HepG2 (cell line): ENCODE measurements around the gene DCTN3. TPM values are rescaled to one million over a fixed set of nuclear protein-coding genes. Genes with fewer than 3 reads are reported as not detected.

Experiments used
- ATAC-seq: fragments of 200-7000 bp; cut with Tn5 transposase; 3 replicates; pipeline ENCODE4 v1.9.1; 2020; ENCODE audit warnings: mild to moderate bottlenecking, moderate library complexity
- BruUV-seq: library from RNA; stranded (reverse); fragments of 400-500 nt; replicated peaks from 2 replicates; lab custom pipeline; 2021; lab: Mats Ljungman, UMichigan
- CTCF ChIA-PET: fragments of 300-600 bp; formaldehyde crosslinking; extraction: SDS; loops from one replicate; lab custom pipeline; 2021; ENCODE audit warnings: low total read pairs, inconsistent platforms, low intra/inter-chr PET ratio; lab: Yijun Ruan, JAX
- POLR2A ChIA-PET: fragments of 350-600 bp; sonication (Branson Sonifier 250); formaldehyde crosslinking; loops from one replicate; lab custom pipeline; 2020; ENCODE audit warnings: antibody characterized with exemption, inconsistent platforms; lab: Yijun Ruan, JAX
- DNase-seq: peaks from one replicate; pipeline ENCODE4 v3.0.0-alpha.2; 2015; ENCODE audit warnings: low spot score
- FAIRE-seq: peaks from 3 replicates; lab custom pipeline; 2011; peaks lifted over from hg19 to GRCh38; lab: Jason Lieb, UNC
- H2AFZ ChIP-seq: one replicate; pipeline ENCODE4 v1.6.1; 2011; ENCODE audit warnings: low read length, inconsistent platforms
- H3K27ac ChIP-seq: fragments of 300-600 bp; 3 replicates; pipeline ENCODE4 v1.8.0; 2011; ENCODE audit warnings: mixed run types, mild to moderate bottlenecking, mixed read lengths, low read length, inconsistent platforms; ENCODE audit not compliant: insufficient read depth; ENCODE audit errors: extremely low read length
- H3K27me3 ChIP-seq, 2 experiments: fragments of 200-600 bp in 1 of 2; 2 replicates in 1 of 2; 3 replicates in 1 of 2; pipeline versions ENCODE4 v1.6.0 to v1.8.0; 2011; ENCODE audit warnings: low read length in 2 of 2, mild to moderate bottlenecking in 2 of 2, moderate library complexity in 2 of 2, inconsistent platforms in 1 of 2; ENCODE audit not compliant: insufficient read depth in 2 of 2, control insufficient read depth in 1 of 2
- H3K36me3 ChIP-seq, 2 experiments: fragments of 200-600 bp in 1 of 2; replicated peaks in 1 of 2; 2 replicates in 1 of 2; 3 replicates in 1 of 2; pipeline versions ENCODE4 v1.5.1 to v1.8.0; 2011; ENCODE audit warnings: low read length in 2 of 2, inconsistent platforms in 1 of 2; ENCODE audit not compliant: insufficient read depth in 2 of 2, control insufficient read depth in 1 of 2
- H3K4me1 ChIP-seq: 2 replicates; pipeline ENCODE4 v1.5.1; 2012; ENCODE audit warnings: low read length, inconsistent platforms; ENCODE audit not compliant: insufficient read depth
- H3K4me2 ChIP-seq: 2 replicates; pipeline ENCODE4 v1.6.0; 2011; ENCODE audit warnings: low read depth, low read length, inconsistent platforms
- H3K4me3 ChIP-seq, 3 experiments: fragments of 200-600 bp in 1 of 3; sonication (generic), shearing (Covaris generic) in 1 of 3; replicated peaks in 1 of 3; 2 replicates each; pipeline ENCODE4 v1.5.1; 2011 to 2016; ENCODE audit warnings: low read length in 3 of 3, inconsistent platforms in 2 of 3, low read depth in 2 of 3, mild to moderate bottlenecking in 2 of 3, control low read depth in 1 of 3, mixed read lengths in 1 of 3; ENCODE audit not compliant: insufficient read depth in 1 of 3
- H3K79me2 ChIP-seq: one replicate; pipeline ENCODE4 v1.6.1; 2011; ENCODE audit warnings: low read length, inconsistent platforms; ENCODE audit not compliant: insufficient read depth
- H3K9ac ChIP-seq: 2 replicates; pipeline ENCODE4 v1.6.0; 2011; ENCODE audit warnings: mild to moderate bottlenecking, low read depth, low read length, inconsistent platforms; ENCODE audit not compliant: insufficient read depth
- H3K9me3 ChIP-seq: 2 replicates; pipeline ENCODE4 v1.5.1; 2012; ENCODE audit warnings: mild to moderate bottlenecking, low read length
- H4K20me1 ChIP-seq: 2 replicates; pipeline ENCODE4 v1.6.0; 2011; ENCODE audit warnings: inconsistent platforms, mild to moderate bottlenecking, low read length, moderate library complexity; ENCODE audit not compliant: insufficient read depth
- AGO2 ChIP-seq: fragments of 200-400 bp; formaldehyde crosslinking; optimal IDR thresholded peaks from 2 replicates; pipeline ENCODE3; 2017; ENCODE audit warnings: mild to moderate bottlenecking, low read depth, low read length, moderate library complexity
- CCAR2 ChIP-seq: fragments of 200-400 bp; formaldehyde crosslinking; optimal IDR thresholded peaks from 2 replicates; pipeline ENCODE3; 2018; ENCODE audit warnings: low read depth, mild to moderate bottlenecking, low read length, moderate library complexity
- POLR2AphosphoS5 ChIP-seq: IDR thresholded peaks from 2 replicates; pipeline ENCODE4 v1.6.1; 2012; ENCODE audit warnings: low read depth, low read length
- RBFOX2 ChIP-seq: fragments of 200-400 bp; formaldehyde crosslinking; IDR thresholded peaks from 2 replicates; pipeline ENCODE4 v1.6.1; 2017; ENCODE audit warnings: low read depth, mild to moderate bottlenecking, low read length
- WGBS: methylation state at CpG from one replicate; pipeline ENCODE4 v1.1.6; 2017; ENCODE audit warnings: low lambda C conversion rate; 5-methylcytosine and 5-hydroxymethylcytosine counted together
- in situ Hi-C: cut with HindIII; loops from 2 replicates; pipeline ENCODE4 v1.10.0; 2017; ENCODE audit warnings: low pct_unique_long_range_greater_than_20kb; ENCODE audit not compliant: extremely low pct_ligation_motif_present
- intact Hi-C: fragments of 100-400 bp; cut with micrococcal nuclease; formaldehyde crosslinking; loops from one replicate; pipeline ENCODE4 v1.10.0; 2022; ENCODE audit not compliant: unreplicated experiment
- polyA plus RNA-seq, 8 experiments: library from polyadenylated mRNA; depleted of rRNA in 3 of 8; stranded (reverse) in 7 of 8; unstranded in 1 of 8; fragments of >200 nt; fragmentation: Illumina TruSeq in 4 of 8; extraction: Trizol in 4 of 8; gene quantifications; 2 replicates each; pipeline versions ENCODE4 v1.2.1 to v1.2.3, GENCODE V29; 2011 to 2016; ENCODE audit warnings: low read depth in 4 of 8, missing spikeins in 1 of 8, mixed read lengths in 1 of 8; ENCODE audit not compliant: insufficient read depth in 1 of 8
- total RNA-seq, 5 experiments: library from RNA; depleted of rRNA; stranded (reverse); fragments of >200 nt; fragmentation: Illumina TruSeq; extraction: Trizol; gene quantifications; 2 replicates each; pipeline ENCODE4 v1.2.3, GENCODE V29; 2016; ENCODE audit warnings: low read depth in 1 of 5
- TF ChIP-seq, protein P1 (sequence below): sonication (generic); formaldehyde crosslinking; IDR thresholded peaks from 2 replicates; pipeline ENCODE4 v1.5.0; 2020; ENCODE audit warnings: missing genetic modification reagents
- TF ChIP-seq, protein P2 (sequence below): sonication (generic); formaldehyde crosslinking; IDR thresholded peaks from 2 replicates; pipeline ENCODE4 v1.8.0; 2022; ENCODE audit warnings: low read depth, missing genetic modification reagents

The DCTN3 gene
- total and polyA plus RNA-seq, 2 of the 13 experiments (the other 11 are each of a cell fraction or from before 2014, with no cell fraction given), result 27.4 to 34.5 TPM

DNA sequence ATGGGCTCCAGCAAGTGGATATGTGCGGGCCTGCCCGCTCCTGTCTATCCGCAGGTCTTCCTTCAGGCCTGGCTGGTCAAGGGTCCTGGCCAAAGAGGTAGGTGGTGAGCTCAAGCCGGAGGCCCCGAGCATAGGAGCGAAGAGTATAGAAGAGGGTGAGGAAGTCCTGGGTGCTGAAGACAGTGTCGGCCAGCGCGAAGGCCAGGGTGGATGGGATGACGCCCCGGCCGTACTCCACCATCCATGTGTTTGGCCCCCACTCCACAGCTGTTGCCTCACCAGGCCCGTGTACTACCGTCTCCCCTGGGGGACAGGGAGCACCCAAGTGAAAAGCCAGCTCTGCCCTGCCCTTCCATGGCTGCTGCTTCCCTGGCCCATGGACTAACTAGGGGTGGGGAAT is 15.3 kb upstream of the DCTN3 start:
- H3K27ac ChIP-seq, result no peak overlapping the region
- whole genome bisulfite sequencing, result 96% methylated on average over 11 of the region's 14 CpGs
- FAIRE-seq (no peak), ATAC-seq (no peak), DNase-seq (no peak)
- H2AFZ ChIP-seq, result no peak overlapping the region
- ChIA-PET CTCF (no interaction called here), POLR2A (interaction anchor here (1.9 to 6.9 kb wide), 2 partner anchors 10 to 16 kb away, joined by 9 to 100 read pairs; partner anchors contain the start of genes DCTN3 and GALT)
- H3K79me2 ChIP-seq, result peaks cover 14% of the 10 kb centered on the region
- TF ChIP-seq, protein P1, sequence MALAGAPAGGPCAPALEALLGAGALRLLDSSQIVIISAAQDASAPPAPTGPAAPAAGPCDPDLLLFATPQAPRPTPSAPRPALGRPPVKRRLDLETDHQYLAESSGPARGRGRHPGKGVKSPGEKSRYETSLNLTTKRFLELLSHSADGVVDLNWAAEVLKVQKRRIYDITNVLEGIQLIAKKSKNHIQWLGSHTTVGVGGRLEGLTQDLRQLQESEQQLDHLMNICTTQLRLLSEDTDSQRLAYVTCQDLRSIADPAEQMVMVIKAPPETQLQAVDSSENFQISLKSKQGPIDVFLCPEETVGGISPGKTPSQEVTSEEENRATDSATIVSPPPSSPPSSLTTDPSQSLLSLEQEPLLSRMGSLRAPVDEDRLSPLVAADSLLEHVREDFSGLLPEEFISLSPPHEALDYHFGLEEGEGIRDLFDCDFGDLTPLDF, result no peak
- TF ChIP-seq CCAR2 (no peak), AGO2 (peak; percentile 21), RBFOX2 (0 out of 2 replicates have a peak, but pooled peaks have one; percentile 16)
- peak overlapping the region; percentile 51; the same call in 1 of the 2 replicates for H3K4me2 ChIP-seq
- no peaks in the 10 kb centered on the region; a peak in 1 of 5 replicates for H3K27me3 ChIP-seq
- no peaks in the 10 kb centered on the region for H4K20me1 ChIP-seq
- H3K4me3 ChIP-seq, result no peak overlapping the region; a peak in 1 of 6 replicates
- H3K9ac ChIP-seq, result no peak overlapping the region
- H3K4me1 ChIP-seq, result peaks cover 50% of the 10 kb centered on the region
- H3K9me3 ChIP-seq, result no peaks in the 10 kb centered on the region
- H3K36me3 ChIP-seq, result peaks cover 3 to 4% of the 10 kb centered on the region in 2 experiments; a peak in 3 of 5 replicates
- no TSS peak for BruUV-seq
- in situ Hi-C loops (no loop called here), intact Hi-C loops (no loop called here)

DNA sequence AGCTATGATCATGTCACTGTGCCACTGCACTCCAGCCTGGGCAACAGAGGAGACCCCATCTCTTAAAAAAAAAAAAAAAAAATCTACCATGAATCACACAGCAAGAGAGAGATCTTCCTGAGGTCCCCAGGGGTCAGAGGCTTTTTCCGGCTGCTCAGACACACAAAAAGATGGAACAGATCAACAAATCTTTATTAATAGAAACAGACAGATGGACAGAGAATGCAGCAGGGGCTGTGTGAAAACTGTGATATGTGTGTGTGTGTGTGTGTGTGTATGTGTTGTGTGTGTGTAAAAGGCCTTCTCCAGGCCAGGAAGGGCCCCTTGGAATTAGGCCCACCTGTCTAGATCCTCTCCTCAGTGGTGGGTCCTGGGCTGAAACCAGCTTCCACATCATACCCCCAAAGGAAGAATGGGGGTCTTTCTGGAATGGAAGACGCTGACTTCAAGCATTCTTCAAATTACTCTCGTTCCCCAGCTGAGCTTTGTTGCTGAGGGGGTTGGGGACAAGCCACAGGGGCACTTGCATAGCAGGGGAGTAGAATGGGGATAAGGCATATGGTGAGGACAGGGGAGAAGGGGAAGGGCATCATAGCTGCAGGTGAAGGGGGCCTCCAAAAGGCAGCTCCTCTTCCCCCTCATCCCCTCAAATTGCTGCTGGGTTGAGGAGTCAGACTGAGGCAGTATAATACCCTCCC is 14.4 kb upstream of the DCTN3 start:
- DNase-seq, result no peak
- 100% methylated on average over 3 of the region's 3 CpGs for WGBS
- POLR2A ChIA-PET, result interaction anchor here (0.7 to 6.9 kb wide), 6 partner anchors 8 to 28 kb away, joined by 3 to 100 read pairs (median 4); partner anchors contain the start of genes DCTN3, GALT, IL11RA and RPP25L
- H3K36me3 ChIP-seq, result peaks cover 3 to 4% of the 10 kb centered on the region in 2 experiments; a peak in 3 of 5 replicates
- no peak overlapping the region for H3K4me2 ChIP-seq
- no peaks in the 10 kb centered on the region; a peak in 1 of 5 replicates for H3K27me3 ChIP-seq
- peaks cover 14% of the 10 kb centered on the region for H3K79me2 ChIP-seq
- CTCF ChIA-PET, result interaction anchor here (0.5 to 4.5 kb wide), 8 partner anchors 12 to 900 kb away, joined by 3 to 54 read pairs (median 7); partner anchors contain the start of genes GALT and RPP25L
- no peaks in the 10 kb centered on the region for H4K20me1 ChIP-seq
- no peak overlapping the region for H3K4me3 ChIP-seq
- no peak for ATAC-seq
- in situ Hi-C loops, result no loop called here
- no peak overlapping the region for H2AFZ ChIP-seq
- peaks cover 58% of the 10 kb centered on the region for H3K4me1 ChIP-seq
- no peak overlapping the region for H3K9ac ChIP-seq
- H3K9me3 ChIP-seq, result no peaks in the 10 kb centered on the region
- H3K27ac ChIP-seq, result no peak overlapping the region
- intact Hi-C loops, result loop anchor here (1.0 kb wide), 1 partner anchor 22 kb away; the partner anchor contains the start of gene RPP25L
- TF ChIP-seq, protein P2, sequence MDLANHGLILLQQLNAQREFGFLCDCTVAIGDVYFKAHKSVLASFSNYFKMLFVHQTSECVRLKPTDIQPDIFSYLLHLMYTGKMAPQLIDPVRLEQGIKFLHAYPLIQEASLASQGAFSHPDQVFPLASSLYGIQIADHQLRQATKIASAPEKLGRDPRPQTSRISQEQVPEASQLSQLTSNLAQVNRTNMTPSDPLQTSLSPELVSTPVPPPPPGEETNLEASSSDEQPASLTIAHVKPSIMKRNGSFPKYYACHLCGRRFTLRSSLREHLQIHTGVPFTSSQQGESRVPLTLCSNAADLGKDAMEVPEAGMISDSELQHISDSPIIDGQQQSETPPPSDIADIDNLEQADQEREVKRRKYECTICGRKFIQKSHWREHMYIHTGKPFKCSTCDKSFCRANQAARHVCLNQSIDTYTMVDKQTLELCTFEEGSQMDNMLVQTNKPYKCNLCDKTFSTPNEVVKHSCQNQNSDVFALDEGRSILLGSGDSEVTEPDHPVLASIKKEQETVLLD (CRISPR knock-in tag), result no peak
- peak; percentile 17; the same call in 1 of the 2 replicates for TF ChIP-seq POLR2AphosphoS5
- TF ChIP-seq, all 625 proteins: peak for 1
- TSS peak; percentile 55 for BruUV-seq
- FAIRE-seq, result no peak
